Activated CD4-positive, alpha-beta T cell treated with anti-CD3 and anti-CD28 coated beads, Interleukin-2, amount 10 ng/mL, durations not matched to agents 24 days and 14 days (primary cell): ENCODE results near the gene CCHCR1. TPM values are rescaled to one million over a fixed set of nuclear protein-coding genes. Genes with fewer than 3 reads are reported as not detected.

ENCODE experiments used
- DNase-seq: peaks from one replicate; pipeline ENCODE4 v3.0.0; 2022
- H3K27ac Mint-ChIP-seq: one replicate; pipeline ENCODE4 v1.8.0; 2022; ENCODE audit warnings: mild to moderate bottlenecking, mixed read lengths
- H3K27me3 Mint-ChIP-seq: one replicate; pipeline ENCODE4 v1.8.0; 2022; ENCODE audit warnings: mixed read lengths
- H3K36me3 Mint-ChIP-seq: one replicate; pipeline ENCODE4 v1.8.0; 2022; ENCODE audit warnings: low read depth, mild to moderate bottlenecking, mixed read lengths
- H3K4me1 Mint-ChIP-seq: one replicate; pipeline ENCODE4 v1.8.0; 2021; ENCODE audit warnings: mixed read lengths
- H3K4me3 Mint-ChIP-seq: one replicate; pipeline ENCODE4 v1.8.0; 2022; ENCODE audit warnings: mild to moderate bottlenecking, moderate library complexity, mixed read lengths
- H3K9me3 Mint-ChIP-seq: one replicate; pipeline ENCODE4 v1.8.0; 2021; ENCODE audit warnings: mixed read lengths
- intact Hi-C: fragments of 100-400 bp; cut with micrococcal nuclease; formaldehyde crosslinking; loops from one replicate; pipeline ENCODE4 v1.15.1; 2023
- total RNA-seq: library from RNA; stranded (reverse); gene quantifications from 2 replicates; pipeline ENCODE4 v1.2.3, GENCODE V29; 2022

The CCHCR1 gene
- total RNA-seq, 1 donor from 2014 or later: 52.7 TPM

- H3K9me3 Mint-ChIP-seq: no peaks in the 10 kb centered on the region
- no peak overlapping the region for H3K27ac Mint-ChIP-seq
- peaks cover 9% of the 10 kb centered on the region for H3K36me3 Mint-ChIP-seq
- H3K27me3 Mint-ChIP-seq: peaks cover 6% of the 10 kb centered on the region
- DNase-seq: no peak
- peaks cover 4% of the 10 kb centered on the region for H3K4me1 Mint-ChIP-seq
- intact Hi-C loops: no loop called here
- no peak overlapping the region for H3K4me3 Mint-ChIP-seq
Observed at GRCh38 chr6:31142361-31142761, 15.2 kb downstream of the CCHCR1 start.

- H3K9me3 Mint-ChIP-seq: no peaks in the 10 kb centered on the region
- no peak for DNase-seq
- peaks cover 9% of the 10 kb centered on the region for H3K36me3 Mint-ChIP-seq
- peaks cover 4% of the 10 kb centered on the region for H3K4me1 Mint-ChIP-seq
- H3K27ac Mint-ChIP-seq: no peak overlapping the region
- H3K27me3 Mint-ChIP-seq: peaks cover 6% of the 10 kb centered on the region
- intact Hi-C loops: no loop called here
- no peak overlapping the region for H3K4me3 Mint-ChIP-seq
Observed at GRCh38 chr6:31140643-31141042, 17.0 kb downstream of the CCHCR1 start.

- H3K4me3 Mint-ChIP-seq: no peak overlapping the region
- peaks cover 5% of the 10 kb centered on the region for H3K36me3 Mint-ChIP-seq
- no peak for DNase-seq
- H3K27ac Mint-ChIP-seq: no peak overlapping the region
- H3K9me3 Mint-ChIP-seq: no peaks in the 10 kb centered on the region
- intact Hi-C loops: no loop called here
- peaks cover 6% of the 10 kb centered on the region for H3K27me3 Mint-ChIP-seq
- H3K4me1 Mint-ChIP-seq: peaks cover 4% of the 10 kb centered on the region
Observed at GRCh38 chr6:31139599-31139998, 18.0 kb downstream of the CCHCR1 start.

- Mint-ChIP-seq H3K4me1 (peaks cover 4% of the 10 kb centered on the region), H3K4me3 (no peak within 1 kb of the TSS), H3K27ac (no peak within 1 kb of the TSS), H3K9me3 (no peaks in the 10 kb centered on the region), H3K27me3 (peaks cover 6% of the 10 kb centered on the region), H3K36me3 (peaks cover 5% of the 10 kb centered on the region)
- no peak for DNase-seq
- intact Hi-C loops: no loop called here
Observed at GRCh38 chr6:31138982-31139381, 18.6 kb downstream of the CCHCR1 start, which contains the start of gene PSORS1C2. PSORS1C2 (minus strand) TSS chr6:31139066; CDS start chr6:31139026, 40 bp downstream.

GRCh38 chr6:31135710-31136109 lies 21.9 kb downstream of the CCHCR1 start:
- no peaks in the 10 kb centered on the region for H3K36me3 Mint-ChIP-seq
- H3K4me3 Mint-ChIP-seq: no peak overlapping the region
- H3K27me3 Mint-ChIP-seq: peaks cover 8% of the 10 kb centered on the region
- H3K27ac Mint-ChIP-seq: no peak overlapping the region
- intact Hi-C loops: loop anchor here (2.0 kb wide), 1 partner anchor 23 kb away; the partner anchor contains the start of gene TCF19
- peaks cover 4% of the 10 kb centered on the region for H3K4me1 Mint-ChIP-seq
- no peaks in the 10 kb centered on the region for H3K9me3 Mint-ChIP-seq
- no peak for DNase-seq

GRCh38 chr6:31132806-31133205 lies 24.8 kb downstream of the CCHCR1 start:
- Mint-ChIP-seq H3K9me3 (no peaks in the 10 kb centered on the region), H3K4me1 (peaks cover 9% of the 10 kb centered on the region), H3K27ac (no peak overlapping the region), H3K36me3 (no peaks in the 10 kb centered on the region), H3K4me3 (no peak overlapping the region), H3K27me3 (peaks cover 21% of the 10 kb centered on the region)
- intact Hi-C loops: no loop called here
- no peak for DNase-seq

- H3K36me3 Mint-ChIP-seq: no peaks in the 10 kb centered on the region
- intact Hi-C loops: no loop called here
- peaks cover 19% of the 10 kb centered on the region for H3K27me3 Mint-ChIP-seq
- H3K27ac Mint-ChIP-seq: no peak overlapping the region
- no peak for DNase-seq
- no peaks in the 10 kb centered on the region for H3K9me3 Mint-ChIP-seq
- peaks cover 6% of the 10 kb centered on the region for H3K4me1 Mint-ChIP-seq
- H3K4me3 Mint-ChIP-seq: no peak overlapping the region
Observed at GRCh38 chr6:31131595-31131994, 26.0 kb downstream of the CCHCR1 start.

GRCh38 chr6:31130751-31131150 lies 26.9 kb downstream of the CCHCR1 start:
- no peak overlapping the region for H3K4me3 Mint-ChIP-seq
- intact Hi-C loops: no loop called here
- H3K36me3 Mint-ChIP-seq: no peaks in the 10 kb centered on the region
- H3K27ac Mint-ChIP-seq: no peak overlapping the region
- DNase-seq: no peak
- no peaks in the 10 kb centered on the region for H3K9me3 Mint-ChIP-seq
- peaks cover 19% of the 10 kb centered on the region for H3K27me3 Mint-ChIP-seq
- H3K4me1 Mint-ChIP-seq: peaks cover 6% of the 10 kb centered on the region

GRCh38 chr6:31129130-31129529 lies 28.5 kb downstream of the CCHCR1 start:
- Mint-ChIP-seq H3K36me3 (no peaks in the 10 kb centered on the region), H3K9me3 (no peaks in the 10 kb centered on the region), H3K4me1 (peaks cover 6% of the 10 kb centered on the region), H3K27ac (no peak overlapping the region), H3K4me3 (no peak overlapping the region), H3K27me3 (peaks cover 19% of the 10 kb centered on the region)
- intact Hi-C loops: no loop called here
- no peak for DNase-seq

GRCh38 chr6:31128093-31128676 lies 29.4 kb downstream of the CCHCR1 start:
- no peak overlapping the region for H3K27ac Mint-ChIP-seq
- intact Hi-C loops: no loop called here
- H3K4me1 Mint-ChIP-seq: peaks cover 6% of the 10 kb centered on the region
- H3K9me3 Mint-ChIP-seq: no peaks in the 10 kb centered on the region
- DNase-seq: peak; percentile 92
- H3K36me3 Mint-ChIP-seq: no peaks in the 10 kb centered on the region
- peaks cover 19% of the 10 kb centered on the region for H3K27me3 Mint-ChIP-seq
- H3K4me3 Mint-ChIP-seq: no peak overlapping the region

- Mint-ChIP-seq H3K36me3 (no peaks in the 10 kb centered on the region), H3K4me1 (peaks cover 6% of the 10 kb centered on the region), H3K27me3 (peaks cover 19% of the 10 kb centered on the region), H3K27ac (no peak overlapping the region), H3K4me3 (no peak overlapping the region), H3K9me3 (no peaks in the 10 kb centered on the region)
- intact Hi-C loops: no loop called here
- DNase-seq: no peak
Observed at GRCh38 chr6:31126396-31127175, 31.0 kb downstream of the CCHCR1 start.

- Mint-ChIP-seq H3K27ac (no peak overlapping the region), H3K9me3 (no peaks in the 10 kb centered on the region), H3K4me1 (peaks cover 6% of the 10 kb centered on the region), H3K4me3 (no peak overlapping the region), H3K36me3 (no peaks in the 10 kb centered on the region), H3K27me3 (peaks cover 17% of the 10 kb centered on the region)
- DNase-seq: no peak
- intact Hi-C loops: no loop called here
Observed at GRCh38 chr6:31125586-31126363, 31.8 kb downstream of the CCHCR1 start.

- DNase-seq: no peak
- intact Hi-C loops: no loop called here
- no peaks in the 10 kb centered on the region for H3K36me3 Mint-ChIP-seq
- H3K27ac Mint-ChIP-seq: no peak overlapping the region
- H3K4me3 Mint-ChIP-seq: no peak overlapping the region
- no peaks in the 10 kb centered on the region for H3K9me3 Mint-ChIP-seq
- H3K4me1 Mint-ChIP-seq: peaks cover 6% of the 10 kb centered on the region
- H3K27me3 Mint-ChIP-seq: peaks cover 17% of the 10 kb centered on the region
Observed at GRCh38 chr6:31125162-31125561, 32.4 kb downstream of the CCHCR1 start.
